ENCODE data around the gene ACTMAP. TPM values are rescaled to one million over a fixed set of nuclear protein-coding genes. Genes with fewer than 3 reads are reported as not detected.

The ACTMAP gene
- total and polyA plus RNA-seq, 2 of the 13 experiments (the other 11 are each of a cell fraction or from before 2014, with no cell fraction given): 2.2 to 7.9 TPM

DNA sequence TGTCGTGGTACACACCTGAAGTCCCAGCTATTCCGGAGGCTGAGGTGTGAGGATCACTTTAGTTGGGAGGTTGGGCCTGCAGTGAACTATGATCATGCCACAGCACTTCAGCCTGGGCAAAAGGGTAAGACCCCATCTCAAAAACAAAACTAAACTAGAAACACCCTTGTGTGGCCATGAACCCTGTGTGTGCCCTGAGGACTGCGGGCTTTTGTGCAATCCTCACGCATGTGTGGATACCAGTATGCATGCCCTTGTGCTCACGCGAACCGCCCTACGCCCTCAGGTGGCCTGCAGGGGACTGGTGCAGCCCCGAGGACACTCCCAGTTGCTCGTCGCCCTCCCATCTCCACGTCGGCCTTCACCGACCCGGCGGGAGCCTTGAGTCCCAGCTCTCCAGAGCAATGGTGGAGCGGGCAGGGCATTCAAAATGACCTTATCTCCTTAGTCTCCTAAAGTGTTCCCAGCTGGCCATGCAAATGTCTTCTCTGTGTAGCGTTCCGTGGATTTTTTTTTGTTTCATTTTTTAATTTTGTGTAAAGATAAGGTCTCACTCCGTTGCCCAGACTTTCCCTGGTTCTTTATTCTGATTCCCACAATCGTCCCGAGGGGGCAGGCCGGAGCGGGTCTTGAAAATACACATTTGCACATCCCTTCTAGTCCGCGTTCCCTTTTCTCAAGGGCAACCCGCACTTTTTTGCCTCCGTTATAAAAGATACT lies 47.8 kb upstream of the ACTMAP start (continued):
- TF ChIP-seq, protein P1, sequence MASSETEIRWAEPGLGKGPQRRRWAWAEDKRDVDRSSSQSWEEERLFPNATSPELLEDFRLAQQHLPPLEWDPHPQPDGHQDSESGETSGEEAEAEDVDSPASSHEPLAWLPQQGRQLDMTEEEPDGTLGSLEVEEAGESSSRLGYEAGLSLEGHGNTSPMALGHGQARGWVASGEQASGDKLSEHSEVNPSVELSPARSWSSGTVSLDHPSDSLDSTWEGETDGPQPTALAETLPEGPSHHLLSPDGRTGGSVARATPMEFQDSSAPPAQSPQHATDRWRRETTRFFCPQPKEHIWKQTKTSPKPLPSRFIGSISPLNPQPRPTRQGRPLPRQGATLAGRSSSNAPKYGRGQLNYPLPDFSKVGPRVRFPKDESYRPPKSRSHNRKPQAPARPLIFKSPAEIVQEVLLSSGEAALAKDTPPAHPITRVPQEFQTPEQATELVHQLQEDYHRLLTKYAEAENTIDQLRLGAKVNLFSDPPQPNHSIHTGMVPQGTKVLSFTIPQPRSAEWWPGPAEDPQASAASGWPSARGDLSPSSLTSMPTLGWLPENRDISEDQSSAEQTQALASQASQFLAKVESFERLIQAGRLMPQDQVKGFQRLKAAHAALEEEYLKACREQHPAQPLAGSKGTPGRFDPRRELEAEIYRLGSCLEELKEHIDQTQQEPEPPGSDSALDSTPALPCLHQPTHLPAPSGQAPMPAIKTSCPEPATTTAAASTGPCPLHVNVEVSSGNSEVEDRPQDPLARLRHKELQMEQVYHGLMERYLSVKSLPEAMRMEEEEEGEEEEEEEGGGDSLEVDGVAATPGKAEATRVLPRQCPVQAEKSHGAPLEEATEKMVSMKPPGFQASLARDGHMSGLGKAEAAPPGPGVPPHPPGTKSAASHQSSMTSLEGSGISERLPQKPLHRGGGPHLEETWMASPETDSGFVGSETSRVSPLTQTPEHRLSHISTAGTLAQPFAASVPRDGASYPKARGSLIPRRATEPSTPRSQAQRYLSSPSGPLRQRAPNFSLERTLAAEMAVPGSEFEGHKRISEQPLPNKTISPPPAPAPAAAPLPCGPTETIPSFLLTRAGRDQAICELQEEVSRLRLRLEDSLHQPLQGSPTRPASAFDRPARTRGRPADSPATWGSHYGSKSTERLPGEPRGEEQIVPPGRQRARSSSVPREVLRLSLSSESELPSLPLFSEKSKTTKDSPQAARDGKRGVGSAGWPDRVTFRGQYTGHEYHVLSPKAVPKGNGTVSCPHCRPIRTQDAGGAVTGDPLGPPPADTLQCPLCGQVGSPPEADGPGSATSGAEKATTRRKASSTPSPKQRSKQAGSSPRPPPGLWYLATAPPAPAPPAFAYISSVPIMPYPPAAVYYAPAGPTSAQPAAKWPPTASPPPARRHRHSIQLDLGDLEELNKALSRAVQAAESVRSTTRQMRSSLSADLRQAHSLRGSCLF (CRISPR knock-in tag; IDR thresholded peaks at IDR 0.05; ENCODE audit: borderline replicate concordance): no peak
- no peak for TF ChIP-seq HNRNPH1 (optimal IDR thresholded peaks at IDR 0.05; ENCODE audit: low read depth, low read length)
- TF ChIP-seq, protein P2, sequence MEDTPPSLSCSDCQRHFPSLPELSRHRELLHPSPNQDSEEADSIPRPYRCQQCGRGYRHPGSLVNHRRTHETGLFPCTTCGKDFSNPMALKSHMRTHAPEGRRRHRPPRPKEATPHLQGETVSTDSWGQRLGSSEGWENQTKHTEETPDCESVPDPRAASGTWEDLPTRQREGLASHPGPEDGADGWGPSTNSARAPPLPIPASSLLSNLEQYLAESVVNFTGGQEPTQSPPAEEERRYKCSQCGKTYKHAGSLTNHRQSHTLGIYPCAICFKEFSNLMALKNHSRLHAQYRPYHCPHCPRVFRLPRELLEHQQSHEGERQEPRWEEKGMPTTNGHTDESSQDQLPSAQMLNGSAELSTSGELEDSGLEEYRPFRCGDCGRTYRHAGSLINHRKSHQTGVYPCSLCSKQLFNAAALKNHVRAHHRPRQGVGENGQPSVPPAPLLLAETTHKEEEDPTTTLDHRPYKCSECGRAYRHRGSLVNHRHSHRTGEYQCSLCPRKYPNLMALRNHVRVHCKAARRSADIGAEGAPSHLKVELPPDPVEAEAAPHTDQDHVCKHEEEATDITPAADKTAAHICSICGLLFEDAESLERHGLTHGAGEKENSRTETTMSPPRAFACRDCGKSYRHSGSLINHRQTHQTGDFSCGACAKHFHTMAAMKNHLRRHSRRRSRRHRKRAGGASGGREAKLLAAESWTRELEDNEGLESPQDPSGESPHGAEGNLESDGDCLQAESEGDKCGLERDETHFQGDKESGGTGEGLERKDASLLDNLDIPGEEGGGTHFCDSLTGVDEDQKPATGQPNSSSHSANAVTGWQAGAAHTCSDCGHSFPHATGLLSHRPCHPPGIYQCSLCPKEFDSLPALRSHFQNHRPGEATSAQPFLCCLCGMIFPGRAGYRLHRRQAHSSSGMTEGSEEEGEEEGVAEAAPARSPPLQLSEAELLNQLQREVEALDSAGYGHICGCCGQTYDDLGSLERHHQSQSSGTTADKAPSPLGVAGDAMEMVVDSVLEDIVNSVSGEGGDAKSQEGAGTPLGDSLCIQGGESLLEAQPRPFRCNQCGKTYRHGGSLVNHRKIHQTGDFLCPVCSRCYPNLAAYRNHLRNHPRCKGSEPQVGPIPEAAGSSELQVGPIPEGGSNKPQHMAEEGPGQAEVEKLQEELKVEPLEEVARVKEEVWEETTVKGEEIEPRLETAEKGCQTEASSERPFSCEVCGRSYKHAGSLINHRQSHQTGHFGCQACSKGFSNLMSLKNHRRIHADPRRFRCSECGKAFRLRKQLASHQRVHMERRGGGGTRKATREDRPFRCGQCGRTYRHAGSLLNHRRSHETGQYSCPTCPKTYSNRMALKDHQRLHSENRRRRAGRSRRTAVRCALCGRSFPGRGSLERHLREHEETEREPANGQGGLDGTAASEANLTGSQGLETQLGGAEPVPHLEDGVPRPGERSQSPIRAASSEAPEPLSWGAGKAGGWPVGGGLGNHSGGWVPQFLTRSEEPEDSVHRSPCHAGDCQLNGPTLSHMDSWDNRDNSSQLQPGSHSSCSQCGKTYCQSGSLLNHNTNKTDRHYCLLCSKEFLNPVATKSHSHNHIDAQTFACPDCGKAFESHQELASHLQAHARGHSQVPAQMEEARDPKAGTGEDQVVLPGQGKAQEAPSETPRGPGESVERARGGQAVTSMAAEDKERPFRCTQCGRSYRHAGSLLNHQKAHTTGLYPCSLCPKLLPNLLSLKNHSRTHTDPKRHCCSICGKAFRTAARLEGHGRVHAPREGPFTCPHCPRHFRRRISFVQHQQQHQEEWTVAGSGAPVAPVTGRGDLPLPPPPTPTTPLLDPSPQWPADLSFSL (CRISPR knock-in tag; IDR thresholded peaks at IDR 0.05): peak; percentile 58
- no peak for TF ChIP-seq JARID2 (CRISPR knock-in tag; IDR thresholded peaks at IDR 0.05; ENCODE audit: insufficient replicate concordance)
- TF ChIP-seq MBD4 (IDR thresholded peaks at IDR 0.05; ENCODE audit: borderline replicate concordance, low read length): no peak
- TF ChIP-seq, protein P3, sequence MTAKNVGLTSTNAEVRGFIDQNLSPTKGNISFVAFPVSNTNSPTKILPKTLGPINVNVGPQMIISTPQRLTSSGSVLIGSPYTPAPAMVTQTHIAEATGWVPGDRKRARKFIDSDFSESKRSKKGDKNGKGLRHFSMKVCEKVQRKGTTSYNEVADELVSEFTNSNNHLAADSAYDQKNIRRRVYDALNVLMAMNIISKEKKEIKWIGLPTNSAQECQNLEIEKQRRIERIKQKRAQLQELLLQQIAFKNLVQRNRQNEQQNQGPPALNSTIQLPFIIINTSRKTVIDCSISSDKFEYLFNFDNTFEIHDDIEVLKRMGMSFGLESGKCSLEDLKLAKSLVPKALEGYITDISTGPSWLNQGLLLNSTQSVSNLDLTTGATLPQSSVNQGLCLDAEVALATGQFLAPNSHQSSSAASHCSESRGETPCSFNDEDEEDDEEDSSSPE (CRISPR knock-in tag; IDR thresholded peaks at IDR 0.05): peak; percentile 63
- TF ChIP-seq ZNF350 (CRISPR knock-in tag; IDR thresholded peaks at IDR 0.05; ENCODE audit: borderline replicate concordance, low read depth): no peak; the same call in 1 of the 2 replicates
- peak; percentile 78 for TF ChIP-seq MED1 (CRISPR knock-in tag; IDR thresholded peaks at IDR 0.05)
- no peak for TF ChIP-seq ZNF337 (CRISPR knock-in tag; IDR thresholded peaks at IDR 0.05; ENCODE audit: borderline replicate concordance, low read depth)
- TF ChIP-seq, protein P4, sequence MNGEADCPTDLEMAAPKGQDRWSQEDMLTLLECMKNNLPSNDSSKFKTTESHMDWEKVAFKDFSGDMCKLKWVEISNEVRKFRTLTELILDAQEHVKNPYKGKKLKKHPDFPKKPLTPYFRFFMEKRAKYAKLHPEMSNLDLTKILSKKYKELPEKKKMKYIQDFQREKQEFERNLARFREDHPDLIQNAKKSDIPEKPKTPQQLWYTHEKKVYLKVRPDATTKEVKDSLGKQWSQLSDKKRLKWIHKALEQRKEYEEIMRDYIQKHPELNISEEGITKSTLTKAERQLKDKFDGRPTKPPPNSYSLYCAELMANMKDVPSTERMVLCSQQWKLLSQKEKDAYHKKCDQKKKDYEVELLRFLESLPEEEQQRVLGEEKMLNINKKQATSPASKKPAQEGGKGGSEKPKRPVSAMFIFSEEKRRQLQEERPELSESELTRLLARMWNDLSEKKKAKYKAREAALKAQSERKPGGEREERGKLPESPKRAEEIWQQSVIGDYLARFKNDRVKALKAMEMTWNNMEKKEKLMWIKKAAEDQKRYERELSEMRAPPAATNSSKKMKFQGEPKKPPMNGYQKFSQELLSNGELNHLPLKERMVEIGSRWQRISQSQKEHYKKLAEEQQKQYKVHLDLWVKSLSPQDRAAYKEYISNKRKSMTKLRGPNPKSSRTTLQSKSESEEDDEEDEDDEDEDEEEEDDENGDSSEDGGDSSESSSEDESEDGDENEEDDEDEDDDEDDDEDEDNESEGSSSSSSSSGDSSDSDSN (CRISPR knock-in tag; IDR thresholded peaks at IDR 0.05): peak; percentile 93
